HG02852 (cell line): Measurements from ENCODE around the gene ZNF285.
"Not testable (repeated sequence)": the region's sequence is repeated elsewhere in the genome, so short reads cannot be mapped to it uniquely, and the experiment has no call there.

Experiments
- ATAC-seq: cut with Tn5 transposase; IDR thresholded peaks from one replicate; pipeline ENCODE4 v1.9.1; 2021; ENCODE audit warnings: mild to moderate bottlenecking, moderate library complexity; ENCODE audit not compliant: unreplicated experiment

ZNF285 gene

GRCh38 chr19:44401139-44402115, at the start of gene ZNF285:
Gene ZNF285, minus strand, starts transcription at chr19:44401608. Its CDS starts 4,395 bp downstream, at chr19:44397213.
- peak; percentile 64 for ATAC-seq

DNA sequence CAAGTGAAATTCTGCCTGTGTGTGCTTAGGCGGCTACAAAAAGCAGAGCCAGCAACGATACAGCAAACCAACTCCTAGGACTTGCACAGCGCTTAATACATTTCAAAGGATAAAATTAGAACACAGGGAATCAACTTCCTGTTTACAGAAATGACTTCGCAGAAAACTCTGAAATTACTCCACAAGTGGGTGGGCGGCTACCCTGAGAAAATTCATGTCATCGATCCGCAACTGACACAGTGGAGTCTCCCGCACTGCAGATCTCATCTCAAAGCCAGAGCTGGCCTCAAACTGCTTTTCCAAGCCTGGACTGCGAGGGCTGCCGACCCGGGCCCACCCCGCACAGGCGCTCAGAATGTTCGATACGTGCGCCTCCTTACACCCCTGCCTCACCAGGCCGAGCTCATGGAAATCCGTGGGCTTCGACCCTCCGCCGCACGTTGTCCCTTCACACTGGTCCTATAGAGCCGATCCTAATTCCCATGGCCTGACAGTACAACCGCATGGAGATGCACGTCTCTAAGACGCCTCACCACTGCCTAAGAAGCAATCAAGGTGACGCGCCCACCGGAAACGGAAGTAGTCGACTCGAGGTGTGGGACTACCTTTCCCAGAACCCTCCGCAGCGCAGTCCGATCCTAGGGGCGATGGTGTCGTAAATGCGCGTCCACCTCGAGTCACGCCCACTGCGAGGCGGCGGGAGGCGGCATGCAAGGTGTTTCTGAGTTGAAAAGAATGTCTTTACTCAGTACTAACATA, 46.7 kb upstream of the ZNF285 start, which contains the start of gene ZNF229:
Gene ZNF229 (minus strand): TSS at position 557 of the 759 bp plus-strand sequence. CDS start 5,625 bp downstream, outside the sequence.
- no peak for ATAC-seq

GRCh38 chr19:44438441-44438840, 37.0 kb upstream of the ZNF285 start:
- no peak for ATAC-seq

- no peak for ATAC-seq
Measured at GRCh38 chr19:44435441-44435840, 34.0 kb upstream of the ZNF285 start.

GRCh38 chr19:44430956-44431355, 29.5 kb upstream of the ZNF285 start:
- ATAC-seq, result no peak

- not testable (repeated sequence) for ATAC-seq
Measured at GRCh38 chr19:44415553-44415952, 14.1 kb upstream of the ZNF285 start.

- not testable (repeated sequence) for ATAC-seq
Measured at GRCh38 chr19:44389268-44389667, 12.1 kb downstream of the ZNF285 start.

- no peak for ATAC-seq
Measured at GRCh38 chr19:44374789-44375188, 26.6 kb downstream of the ZNF285 start.

GRCh38 chr19:44371815-44372480, 29.5 kb downstream of the ZNF285 start:
- no peak for ATAC-seq

DNA sequence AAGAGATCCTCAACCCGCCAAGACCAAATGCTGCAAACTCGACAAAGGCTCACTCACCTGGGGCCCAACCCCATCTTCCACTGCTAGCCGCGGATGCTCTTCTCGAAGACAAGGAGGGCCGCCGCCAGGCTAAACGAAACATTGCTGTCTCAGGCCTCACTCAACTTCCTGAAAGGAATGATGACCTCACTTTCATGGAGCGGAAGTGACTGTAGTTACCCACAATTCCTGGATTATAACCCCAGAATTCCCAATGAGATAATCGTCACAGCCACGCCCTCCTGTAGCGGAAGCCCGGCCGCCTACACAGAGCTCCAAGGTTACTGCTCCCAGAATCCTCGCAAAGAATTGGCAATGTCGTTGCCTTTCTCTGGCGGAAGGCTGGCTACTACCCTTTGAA, 34.4 kb downstream of the ZNF285 start:
- ATAC-seq, result no peak

- no peak for ATAC-seq
Measured at GRCh38 chr19:44356383-44357111, 44.9 kb downstream of the ZNF285 start, which contains the start of gene ZNF112. Gene ZNF112, minus strand, starts transcription at chr19:44356680. Its CDS starts 16,141 bp downstream, at chr19:44340539.

GRCh38 chr19:44346556-44346955, 54.9 kb downstream of the ZNF285 start:
- ATAC-seq, result no peak

DNA sequence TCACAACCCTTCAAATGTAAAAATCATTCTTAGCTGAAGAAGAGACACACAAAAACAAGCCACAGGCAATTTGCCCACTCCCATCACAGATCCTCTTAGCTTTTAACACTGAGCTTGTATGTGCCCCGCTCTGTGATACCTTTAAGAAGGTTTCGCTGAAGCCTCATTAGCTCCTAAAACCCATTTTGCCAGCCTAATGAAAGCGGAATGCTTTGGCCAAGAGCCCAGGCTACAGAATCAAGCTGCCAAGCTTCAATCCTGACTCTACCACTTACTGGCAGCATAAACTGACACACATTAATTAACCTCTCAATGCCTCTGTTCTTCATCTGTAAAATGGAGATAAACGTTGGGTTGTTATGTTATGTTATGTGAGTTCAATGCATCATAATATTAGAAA, 55.4 kb downstream of the ZNF285 start:
- ATAC-seq, result no peak

DNA sequence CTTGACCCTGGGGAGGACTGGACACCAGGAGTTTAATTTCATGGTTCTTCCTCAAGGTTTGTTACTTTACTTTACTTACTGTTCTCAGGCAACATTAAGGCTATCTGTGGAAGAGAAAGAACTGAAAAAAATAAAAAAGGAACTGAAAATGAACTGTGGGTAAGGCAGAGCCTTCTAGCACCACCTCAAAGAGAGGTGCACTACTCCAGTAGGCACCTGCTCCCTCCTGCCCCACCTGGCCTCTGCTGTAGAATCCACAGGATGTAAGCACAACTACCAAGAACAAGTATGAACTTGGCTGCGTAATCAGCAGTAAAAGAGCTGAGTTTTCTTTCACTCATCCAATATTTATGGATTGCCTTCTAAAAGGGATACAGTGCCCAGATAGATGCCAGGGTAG, 57.2 kb downstream of the ZNF285 start:
- no peak for ATAC-seq

- no peak for ATAC-seq
Measured at GRCh38 chr19:44341794-44342193, 59.6 kb downstream of the ZNF285 start.

GRCh38 chr19:44334639-44335038, 66.8 kb downstream of the ZNF285 start:
- not testable (repeated sequence) for ATAC-seq
